GM19455 (cell line): Measurements from ENCODE around the gene PI4K2B.
A peak's percentile ranks its signal among the peaks of the same experiment; 100 is the strongest.
"Not testable (repeated sequence)": the region's sequence is repeated elsewhere in the genome, so short reads cannot be mapped to it uniquely, and the experiment has no call there.

Experiments used
- ATAC-seq: cut with Tn5 transposase; IDR thresholded peaks from one replicate; pipeline ENCODE4 v1.9.1; 2021; ENCODE audit not compliant: unreplicated experiment

The PI4K2B gene

DNA sequence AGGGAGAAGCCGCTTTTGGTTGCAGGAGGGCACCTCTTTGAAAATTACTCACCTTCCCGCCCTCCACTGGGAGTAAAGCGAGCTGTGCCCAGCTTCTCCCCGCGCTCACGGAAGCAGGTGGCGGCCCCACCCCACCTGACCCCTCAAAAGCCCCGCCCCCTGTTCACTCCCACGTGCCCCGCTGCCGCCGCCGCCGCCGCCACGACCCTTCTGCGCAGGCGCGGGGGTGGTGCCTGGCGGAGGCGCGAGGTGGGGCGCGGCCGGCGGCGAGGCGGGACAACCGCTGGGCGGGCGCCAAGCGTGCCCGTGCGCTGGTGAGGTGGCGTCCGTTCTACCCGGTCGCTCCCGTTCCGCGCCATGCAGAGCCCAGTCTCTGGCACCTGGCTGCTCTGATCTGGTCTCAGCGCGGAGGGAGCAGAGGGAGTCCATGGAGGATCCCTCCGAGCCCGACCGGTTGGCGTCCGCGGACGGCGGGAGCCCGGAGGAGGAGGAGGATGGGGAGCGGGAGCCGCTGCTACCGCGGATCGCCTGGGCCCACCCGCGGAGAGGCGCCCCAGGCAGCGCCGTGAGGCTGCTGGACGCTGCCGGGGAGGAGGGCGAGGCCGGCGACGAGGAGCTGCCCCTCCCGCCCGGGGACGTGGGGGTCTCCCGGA is at the start of gene PI4K2B:
Gene PI4K2B (plus strand): TSS at position 297 of the 653 bp plus-strand sequence. CDS start 131 bp downstream, at position 428.
- peak; percentile 73 for ATAC-seq

DNA sequence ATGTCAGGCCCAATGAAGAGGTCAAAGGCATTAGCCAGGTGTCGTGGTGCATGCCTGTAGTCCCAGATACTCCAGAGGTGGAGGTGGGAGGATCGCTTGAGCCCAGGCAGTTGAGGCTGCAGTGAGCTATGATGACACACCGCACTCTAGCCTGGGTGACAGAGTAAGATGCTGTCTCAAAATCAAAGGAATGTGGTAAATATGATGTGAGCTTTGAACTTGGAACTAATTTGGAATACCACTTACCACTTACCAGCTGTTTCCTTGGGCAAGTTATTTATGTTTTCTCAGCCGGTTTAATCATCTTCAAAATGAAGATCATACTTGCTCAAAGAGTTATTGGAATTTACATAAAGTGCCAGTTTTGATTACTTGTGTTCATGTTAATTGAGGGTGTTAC is 49.8 kb upstream of the PI4K2B start:
- no peak for ATAC-seq

GRCh38 chr4:25190407-25190806 is 43.4 kb upstream of the PI4K2B start:
- no peak for ATAC-seq

DNA sequence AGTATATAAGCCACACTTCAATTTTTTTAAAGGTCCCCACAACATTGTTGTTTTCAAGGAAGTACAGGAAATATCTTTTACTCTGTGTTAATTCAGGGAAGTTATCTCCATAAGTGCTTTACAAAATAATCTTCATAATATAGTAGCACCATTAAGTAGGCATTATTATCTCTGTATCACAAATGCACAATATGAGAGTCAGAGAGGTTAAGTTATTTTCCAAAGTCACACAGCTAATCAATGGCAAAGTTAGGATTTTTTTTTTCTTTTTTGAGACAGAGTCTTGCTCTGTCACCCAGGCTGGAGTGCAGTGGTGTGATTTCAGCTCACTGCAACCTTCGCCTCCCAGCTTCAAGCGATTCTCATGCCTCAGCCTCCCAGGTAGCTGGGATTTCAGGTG is 35.1 kb upstream of the PI4K2B start:
- no peak for ATAC-seq

DNA sequence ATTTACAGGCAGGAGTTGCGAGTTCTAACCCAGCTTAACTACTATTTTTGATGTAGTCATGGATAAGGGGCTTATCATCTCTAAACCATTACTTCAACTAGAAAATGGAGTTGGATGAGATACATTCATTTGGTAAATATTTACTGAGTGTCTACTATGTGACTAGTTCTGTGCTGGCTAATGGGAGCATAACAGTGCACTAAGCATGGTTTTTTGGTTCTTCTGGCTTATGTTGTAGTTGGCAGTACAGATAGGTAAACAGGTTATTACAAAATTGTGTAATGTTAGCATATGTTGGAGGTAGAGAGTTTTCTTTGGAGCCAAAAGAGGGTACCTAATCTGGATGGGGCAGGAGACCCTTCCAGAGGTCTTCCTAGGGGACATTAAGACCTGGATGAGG is 25.8 kb upstream of the PI4K2B start:
- ATAC-seq = no peak

DNA sequence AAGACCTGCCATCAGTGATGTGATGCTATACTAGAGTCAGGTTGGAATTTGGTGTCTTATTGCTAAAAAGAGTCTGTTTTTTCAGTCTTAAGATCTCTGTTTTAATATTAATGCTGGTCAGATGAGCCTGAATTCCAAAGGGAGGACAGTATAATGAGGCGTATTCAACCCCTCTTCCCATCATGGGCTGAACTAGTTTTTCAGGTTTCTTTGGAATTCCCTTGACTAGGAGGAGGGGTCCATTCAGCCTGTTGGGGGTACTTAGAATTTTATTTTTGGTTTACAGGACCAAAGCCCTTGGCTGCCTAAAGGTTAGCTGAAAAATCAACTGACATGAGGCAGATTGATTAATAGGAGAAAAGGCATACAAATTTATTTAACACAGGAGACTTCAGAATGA is 24.1 kb upstream of the PI4K2B start:
- ATAC-seq = no peak

DNA sequence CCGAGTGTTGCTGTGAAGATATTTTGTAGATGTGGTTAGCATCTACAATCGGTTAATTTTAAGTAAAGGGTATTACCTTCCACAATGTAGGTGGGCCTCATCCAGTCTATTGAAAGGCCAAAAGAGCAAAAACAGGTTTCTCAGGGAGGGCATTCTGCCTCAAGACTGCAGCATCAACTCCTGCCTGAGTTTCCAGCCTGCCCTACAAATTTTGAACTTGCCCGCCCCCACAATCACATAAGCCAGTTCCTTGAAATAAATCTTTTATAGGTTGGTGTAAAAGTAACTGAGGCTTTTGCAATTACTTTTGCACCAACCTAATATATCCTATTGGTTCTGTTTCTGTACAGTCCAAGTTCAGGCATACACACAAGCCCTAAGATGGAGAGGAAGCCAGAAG is 22.1 kb upstream of the PI4K2B start:
- ATAC-seq = no peak

DNA sequence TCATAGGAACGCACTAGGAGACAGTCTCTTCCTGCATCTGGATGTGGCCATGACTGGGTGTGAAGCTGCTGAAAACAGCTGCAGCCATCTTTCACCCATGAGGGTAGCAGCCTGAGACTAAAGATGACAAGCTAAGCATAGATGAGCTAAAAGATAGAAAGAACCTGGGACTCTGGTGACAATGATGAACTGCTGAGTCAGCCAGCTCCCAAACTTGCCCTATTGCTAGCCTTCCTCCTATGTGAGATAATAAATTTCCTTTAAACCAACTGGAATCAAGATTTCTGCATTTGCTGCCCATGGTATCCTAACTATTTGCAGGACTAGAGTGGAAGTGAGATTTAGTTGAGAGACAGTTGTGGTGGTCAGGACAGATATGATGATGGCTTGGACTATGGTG is 21.0 kb upstream of the PI4K2B start:
- ATAC-seq = no peak

DNA sequence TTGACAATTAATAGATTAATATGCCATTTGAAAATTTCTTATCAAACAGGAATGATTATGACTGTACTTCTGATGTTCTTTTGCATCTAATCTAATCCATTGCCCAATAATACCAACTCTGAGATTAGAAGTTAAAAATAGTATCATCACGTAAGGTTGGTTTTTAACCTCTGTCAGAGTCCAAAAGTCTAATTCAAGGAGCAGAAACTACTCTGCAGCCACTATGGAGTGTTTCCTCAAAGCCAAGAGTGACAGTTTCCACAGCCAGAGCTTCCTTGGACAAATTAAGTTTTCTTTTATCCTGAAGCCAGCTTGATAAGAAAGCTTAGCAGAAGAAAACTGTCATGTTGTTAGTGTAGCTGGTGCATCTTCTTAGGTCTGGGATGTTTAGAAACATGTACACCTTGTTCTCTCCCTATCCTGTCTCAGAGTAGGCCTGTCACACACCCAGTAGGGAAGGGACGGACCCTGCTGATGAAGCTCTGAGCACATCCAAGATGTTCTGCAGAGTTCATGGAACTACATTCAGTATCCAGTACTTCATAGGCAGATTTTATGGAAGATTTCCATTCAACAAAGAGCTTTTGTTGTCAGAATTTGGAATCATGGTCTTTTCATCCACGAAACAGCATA is 20.4 kb upstream of the PI4K2B start:
- no peak for ATAC-seq

DNA sequence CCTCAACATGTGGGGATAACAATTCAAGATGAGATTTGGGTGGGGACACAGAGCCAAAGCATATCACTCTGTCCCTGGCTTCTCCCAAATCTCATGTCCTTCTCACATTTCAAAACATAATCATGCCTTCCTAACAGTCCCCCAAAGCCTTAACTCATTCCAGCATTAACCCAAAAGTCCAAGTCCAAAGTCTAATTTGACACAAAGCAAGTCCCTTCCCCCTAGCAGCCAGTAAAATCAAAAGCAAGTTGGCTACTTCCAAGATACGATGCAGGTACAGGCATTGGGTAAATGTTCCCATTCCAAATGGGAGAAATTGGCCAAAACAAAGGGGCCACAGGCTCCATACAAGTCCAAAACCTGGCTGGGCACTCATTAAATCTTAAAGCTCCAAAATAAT is 19.1 kb upstream of the PI4K2B start:
- ATAC-seq = not testable (repeated sequence)

GRCh38 chr4:25215511-25215910 is 18.3 kb upstream of the PI4K2B start:
- no peak for ATAC-seq

DNA sequence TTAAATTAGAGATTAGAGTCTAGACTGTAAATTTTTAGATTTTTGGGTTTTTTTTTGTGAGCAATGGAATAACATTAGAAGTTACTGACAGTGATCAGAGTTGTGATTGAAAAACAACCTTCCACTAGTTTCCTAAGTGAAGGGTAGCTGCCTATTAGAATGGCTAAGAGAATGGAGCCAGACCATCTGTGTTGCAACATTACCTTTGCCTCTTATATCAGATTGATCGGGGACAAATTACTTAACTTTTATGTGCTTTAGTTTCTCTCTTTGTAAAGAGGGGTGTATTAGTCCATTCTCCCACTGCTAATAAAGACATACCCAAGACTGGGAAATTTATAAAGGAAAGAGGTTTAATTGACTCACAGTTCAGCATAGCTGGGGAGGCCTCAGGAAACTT is 12.5 kb upstream of the PI4K2B start:
- ATAC-seq = no peak

GRCh38 chr4:25223802-25224375 is 9.9 kb upstream of the PI4K2B start:
- no peak for ATAC-seq

DNA sequence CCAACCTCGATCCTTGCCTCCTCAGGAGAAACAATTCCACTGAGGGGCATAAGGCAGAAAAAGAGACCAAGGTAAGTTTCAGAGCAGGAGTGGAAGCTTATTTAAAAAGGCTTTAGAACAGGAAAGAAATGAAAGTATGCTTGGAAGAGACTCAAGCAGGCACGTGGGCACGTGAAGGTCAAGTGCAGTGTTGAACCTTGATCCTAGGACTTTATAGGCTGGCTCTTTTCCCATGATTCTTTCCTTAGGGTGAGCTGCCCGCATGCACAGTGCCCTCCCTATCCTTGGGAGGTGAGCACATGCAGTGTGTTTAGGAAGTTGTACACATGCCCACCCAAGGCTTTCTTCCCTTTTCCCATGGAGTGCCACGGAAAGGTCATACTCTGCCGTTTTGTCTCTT is 4.0 kb upstream of the PI4K2B start:
- no peak for ATAC-seq

- no peak for ATAC-seq
Measured at GRCh38 chr4:25233194-25233593, 639 bp upstream of the PI4K2B start.

GRCh38 chr4:25234390-25235370 is 847 bp downstream of the PI4K2B start:
- peak; percentile 58 for ATAC-seq

- ATAC-seq = no peak
Measured at GRCh38 chr4:25235401-25235800, 1.6 kb downstream of the PI4K2B start.

DNA sequence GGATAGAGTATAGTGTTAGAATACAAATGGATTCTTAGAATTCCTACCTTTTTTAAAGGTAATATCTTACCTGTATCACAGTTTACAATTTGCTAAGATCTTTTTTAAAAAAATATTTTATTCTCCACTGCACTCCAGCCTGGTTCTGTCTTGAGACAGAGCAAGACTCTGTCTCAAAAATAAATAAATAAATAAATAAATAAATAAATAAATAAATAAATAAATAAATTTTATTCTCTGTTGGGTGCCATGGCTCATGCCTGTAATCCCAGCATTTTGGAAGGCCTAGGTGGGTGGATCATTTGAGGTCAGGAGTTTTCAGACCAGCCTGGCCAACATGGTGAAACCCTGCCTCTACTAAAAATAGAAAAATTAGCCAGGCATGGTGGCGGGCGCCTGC is 2.2 kb downstream of the PI4K2B start:
- ATAC-seq = not testable (repeated sequence)

GRCh38 chr4:25236971-25237370 is 3.1 kb downstream of the PI4K2B start:
- ATAC-seq = no peak

DNA sequence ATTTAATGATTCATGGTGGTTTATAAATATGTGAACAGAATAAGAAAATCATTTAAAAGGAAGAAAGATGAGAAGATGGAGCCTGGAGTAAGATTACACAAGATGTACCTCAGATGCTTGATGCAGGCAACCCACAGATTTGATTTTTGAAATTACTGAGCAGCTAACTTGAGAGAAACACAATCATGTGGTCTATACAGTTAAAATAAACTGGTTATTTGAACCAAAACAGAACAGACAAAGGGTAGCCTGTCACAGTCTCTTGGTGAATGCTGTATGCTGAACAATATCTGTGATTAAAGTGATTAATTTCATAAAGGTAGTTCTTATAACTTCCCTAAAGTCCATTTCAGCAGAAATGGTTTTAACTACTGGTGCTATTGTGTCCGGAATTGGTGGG is 4.2 kb downstream of the PI4K2B start:
- ATAC-seq = no peak

DNA sequence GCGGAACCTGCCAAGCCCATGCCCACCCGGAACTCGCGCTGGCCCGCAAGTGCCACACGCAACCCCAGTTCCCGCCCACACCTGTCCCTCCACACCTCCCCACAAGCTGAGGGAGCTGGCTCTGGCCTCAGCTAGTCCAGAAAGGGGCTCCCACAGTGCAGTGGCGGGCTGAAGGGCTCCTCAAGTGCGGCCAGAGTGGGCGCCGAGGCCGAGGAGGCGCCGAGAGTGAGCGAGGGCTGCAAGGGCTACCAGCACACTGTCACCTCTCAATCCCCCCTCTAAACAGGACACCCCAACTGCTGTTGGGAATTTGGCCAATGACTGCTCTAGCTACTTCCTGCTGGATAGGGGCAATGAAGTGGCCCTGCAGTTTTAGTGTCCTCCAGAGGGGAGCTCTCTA is 5.7 kb downstream of the PI4K2B start:
- not testable (repeated sequence) for ATAC-seq
